HG03575 (cell line): ENCODE results near the gene RPLP2.

ENCODE experiments used
- ATAC-seq: cut with Tn5 transposase; IDR thresholded peaks from one replicate; pipeline ENCODE4 v1.9.1; 2021; ENCODE audit not compliant: unreplicated experiment, insufficient number of reproducible peaks, low FRiP score; ENCODE audit errors: extremely low read depth

The RPLP2 gene

GRCh38 chr11:830295-831117, 20.7 kb downstream of the RPLP2 start:
- no peak for ATAC-seq

DNA sequence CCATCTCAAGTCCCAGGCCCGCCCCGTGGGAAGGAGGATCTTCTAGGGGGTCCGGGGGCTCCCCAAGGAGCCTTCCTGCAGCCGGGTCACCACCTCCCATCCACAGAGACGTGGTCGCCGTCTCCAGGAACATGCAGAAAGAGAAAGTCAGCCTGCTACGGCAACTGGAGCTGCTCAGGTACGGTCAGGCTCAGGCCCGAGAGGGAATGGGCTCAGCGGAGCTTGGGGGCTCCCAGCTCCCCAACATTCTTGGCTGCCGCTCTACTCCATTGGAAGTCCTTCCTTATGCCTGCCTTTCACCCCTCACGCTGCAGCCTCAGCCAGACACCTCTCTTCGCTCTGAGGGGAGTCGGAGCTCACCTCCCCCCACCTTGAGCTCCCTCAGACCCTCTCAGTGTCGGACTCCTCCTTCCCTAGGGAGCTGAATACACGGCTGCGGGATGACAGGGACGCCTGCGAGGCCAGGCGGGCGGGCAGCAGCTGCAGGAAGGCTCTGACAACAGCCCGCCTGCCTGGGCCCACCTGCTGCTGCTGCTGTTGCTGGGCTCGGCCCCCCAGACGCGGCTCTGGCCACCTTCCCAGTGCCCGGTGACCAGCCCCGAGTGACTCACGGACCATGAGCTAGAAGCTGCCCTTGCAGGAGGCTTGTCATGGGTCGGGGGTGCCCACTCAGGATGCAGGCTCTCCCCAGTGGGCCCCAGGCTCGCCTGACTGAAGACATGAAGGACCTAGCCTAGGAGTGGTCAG, 21.5 kb downstream of the RPLP2 start:
- no peak for ATAC-seq

GRCh38 chr11:831961-832528, 22.3 kb downstream of the RPLP2 start:
- ATAC-seq: no peak

GRCh38 chr11:832529-833113, 22.9 kb downstream of the RPLP2 start, which contains the start of gene CD151:
Gene CD151, plus strand, starts transcription at chr11:832952. Its CDS starts 3,118 bp downstream, at chr11:836070.
- ATAC-seq: no peak

- no peak for ATAC-seq
These were observed 23.5 kb downstream of the RPLP2 start for GRCh38 chr11:833114-833791.

GRCh38 chr11:833849-834311, 24.1 kb downstream of the RPLP2 start:
- ATAC-seq: no peak

DNA sequence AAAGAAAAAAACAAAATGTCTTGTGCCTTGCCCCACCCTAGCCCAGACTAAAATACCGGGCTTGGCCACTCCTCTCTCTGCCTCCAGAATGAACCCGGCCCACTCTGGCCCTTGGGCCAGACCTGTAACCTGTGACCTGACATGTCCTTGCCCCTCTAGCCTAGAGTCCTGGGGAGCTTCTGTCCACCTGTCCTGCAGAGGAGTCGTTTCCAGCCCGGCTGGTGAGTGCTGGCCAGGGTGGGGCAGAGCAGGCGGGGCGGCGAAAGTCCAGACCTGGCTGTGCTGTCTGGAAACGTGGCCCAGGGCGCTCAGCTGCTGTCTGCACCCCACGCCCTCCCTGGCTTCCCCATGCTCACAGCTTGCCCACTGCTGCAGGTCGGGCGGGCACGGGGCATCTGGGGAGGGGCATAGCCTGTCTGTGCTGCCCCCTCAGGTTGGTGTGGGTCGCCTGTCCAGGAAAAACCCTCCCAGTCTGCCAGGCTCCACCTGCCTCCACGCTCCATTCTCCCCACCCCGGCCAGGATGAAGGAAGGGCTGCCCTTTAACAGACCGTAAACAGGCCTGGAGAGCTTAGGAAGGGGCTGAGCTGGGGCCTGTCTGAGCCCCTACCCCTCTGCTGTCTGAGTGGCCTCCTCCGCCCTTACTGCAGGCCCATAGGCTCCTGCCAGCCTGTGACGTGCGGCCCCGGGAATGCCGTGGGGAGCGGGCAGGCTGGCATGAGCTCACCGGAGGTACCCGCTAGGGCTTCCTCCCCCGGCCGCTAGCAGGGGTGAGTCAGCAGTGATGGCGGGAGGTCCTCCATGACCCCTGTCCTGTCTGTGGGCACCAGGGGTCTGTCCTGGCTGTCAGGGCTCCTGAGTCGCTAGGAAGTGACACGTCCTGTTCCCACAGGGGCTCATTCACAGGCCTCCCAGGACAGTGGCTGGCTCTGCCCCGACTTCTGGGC, 24.9 kb downstream of the RPLP2 start:
- no peak for ATAC-seq

DNA sequence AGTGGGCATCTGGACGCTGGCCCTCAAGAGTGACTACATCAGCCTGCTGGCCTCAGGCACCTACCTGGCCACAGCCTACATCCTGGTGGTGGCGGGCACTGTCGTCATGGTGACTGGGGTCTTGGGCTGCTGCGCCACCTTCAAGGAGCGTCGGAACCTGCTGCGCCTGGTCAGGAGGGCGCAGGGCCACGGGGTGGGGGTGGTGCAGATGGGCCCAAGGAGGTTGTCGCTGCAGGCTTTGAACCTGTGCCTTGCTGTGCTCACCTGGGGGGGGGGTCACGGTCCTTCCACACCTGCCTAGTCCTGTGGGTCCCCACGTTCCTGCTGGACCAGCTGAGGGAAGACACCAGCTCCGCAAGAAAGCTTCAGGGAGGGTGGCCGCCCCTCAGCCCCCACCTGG, 26.5 kb downstream of the RPLP2 start:
- no peak for ATAC-seq

DNA sequence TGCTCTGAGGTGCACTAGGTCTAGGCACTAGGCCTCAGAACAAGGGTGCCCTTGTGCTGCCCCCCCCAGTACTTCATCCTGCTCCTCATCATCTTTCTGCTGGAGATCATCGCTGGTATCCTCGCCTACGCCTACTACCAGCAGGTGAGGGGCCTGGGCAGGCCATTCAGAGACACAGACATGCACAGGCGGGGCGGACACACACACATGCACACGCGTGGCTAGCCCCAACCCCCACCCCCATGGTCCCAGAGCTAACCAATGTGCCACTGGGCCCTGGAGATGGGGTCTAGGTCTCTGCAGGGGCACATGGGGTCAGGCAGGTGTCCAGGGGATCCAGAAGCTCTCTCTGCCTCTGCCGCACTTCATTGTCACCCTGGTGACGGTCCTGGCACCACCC, 26.9 kb downstream of the RPLP2 start:
- no peak for ATAC-seq

DNA sequence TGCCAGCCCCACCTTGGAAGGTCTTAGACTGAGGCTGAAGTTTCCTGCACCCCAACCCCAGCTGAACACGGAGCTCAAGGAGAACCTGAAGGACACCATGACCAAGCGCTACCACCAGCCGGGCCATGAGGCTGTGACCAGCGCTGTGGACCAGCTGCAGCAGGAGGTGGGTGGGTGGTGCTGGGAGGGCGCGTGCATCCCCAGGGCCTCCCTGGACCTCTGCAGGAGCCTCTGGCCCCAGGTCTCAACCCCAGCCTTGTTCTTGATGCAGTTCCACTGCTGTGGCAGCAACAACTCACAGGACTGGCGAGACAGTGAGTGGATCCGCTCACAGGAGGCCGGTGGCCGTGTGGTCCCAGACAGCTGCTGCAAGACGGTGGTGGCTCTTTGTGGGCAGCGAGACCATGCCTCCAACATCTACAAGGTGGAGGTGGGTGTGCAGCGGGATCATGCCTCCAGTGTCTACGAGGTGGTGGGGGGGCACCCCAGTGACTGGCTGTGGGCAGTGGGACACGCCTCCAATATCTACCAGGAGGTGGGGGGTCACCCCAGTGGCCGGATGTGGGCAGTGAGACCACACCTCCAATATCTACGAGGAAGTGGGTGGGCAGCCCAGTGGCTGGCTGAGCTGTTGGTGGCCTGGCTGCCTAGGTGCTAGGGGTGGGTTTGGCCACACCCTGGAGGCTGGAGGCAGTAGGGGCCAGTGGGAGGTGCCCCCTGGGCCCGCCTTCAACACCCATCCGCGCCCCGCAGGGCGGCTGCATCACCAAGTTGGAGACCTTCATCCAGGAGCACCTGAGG, 27.6 kb downstream of the RPLP2 start:
- no peak for ATAC-seq

- ATAC-seq: no peak
These were observed 28.2 kb downstream of the RPLP2 start for GRCh38 chr11:837990-838307.

GRCh38 chr11:838441-839279, 28.9 kb downstream of the RPLP2 start:
- ATAC-seq: no peak

GRCh38 chr11:839280-839623, 29.5 kb downstream of the RPLP2 start:
- ATAC-seq: no peak

DNA sequence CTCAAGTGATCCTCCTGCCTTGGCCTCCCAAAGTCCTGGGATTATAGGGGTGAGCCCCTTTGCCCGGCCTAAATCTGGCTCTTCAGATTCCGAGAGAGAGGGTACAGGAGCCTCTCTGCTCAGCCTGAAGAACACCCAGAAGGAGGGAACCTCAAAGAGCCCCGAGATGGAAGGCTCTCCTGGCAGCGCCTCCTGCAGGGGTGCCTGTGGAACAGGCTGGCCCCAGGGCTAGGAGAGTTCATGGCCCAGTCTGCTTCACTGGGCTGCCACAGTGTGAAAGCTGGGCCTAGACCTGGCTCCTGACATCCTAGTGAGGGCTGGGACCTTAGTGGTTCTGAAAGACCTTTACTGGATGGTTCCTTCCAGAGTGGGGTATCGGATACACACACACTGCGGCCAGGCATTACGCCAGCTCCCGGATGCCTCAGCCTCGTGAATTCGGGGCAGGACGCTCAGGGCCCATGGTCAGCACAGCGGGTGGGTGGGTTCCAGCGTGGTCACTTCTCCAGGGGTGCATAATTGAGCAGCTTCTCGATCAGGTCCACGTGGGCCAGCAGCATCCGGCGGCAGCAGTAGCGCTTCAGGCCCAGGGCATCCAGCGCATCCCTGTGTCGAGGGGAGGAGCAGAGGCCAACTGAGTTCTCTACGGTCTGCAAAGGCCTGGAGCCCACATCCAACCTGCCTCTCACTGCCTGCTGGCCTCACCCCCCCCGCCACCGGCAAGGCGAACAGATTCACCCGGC, 30.3 kb downstream of the RPLP2 start:
- no peak for ATAC-seq

- no peak for ATAC-seq
These were observed 32.2 kb downstream of the RPLP2 start for GRCh38 chr11:841981-842369.

GRCh38 chr11:842370-843002, 32.7 kb downstream of the RPLP2 start, which contains the start of the genes POLR2L and TSPAN4:
Gene POLR2L, minus strand, starts transcription at chr11:842529. Its CDS starts 21 bp downstream, at chr11:842508.
Gene TSPAN4, plus strand, starts transcription at chr11:842852. Its CDS starts 7,453 bp downstream, at chr11:850305.
- no peak for ATAC-seq
